Sigmoid colon (tissue), 7 donors: Measurements from ENCODE around the gene CDHR3. TPM values are rescaled to one million over a fixed set of nuclear protein-coding genes. Genes with fewer than 3 reads are reported as not detected.

Experiments
- DNase-seq: peaks from one replicate; pipeline ENCODE4 v3.0.0-alpha.2; 2019
- H3K27ac ChIP-seq, 4 donors: fragments of 200-600 bp; sonication (generic); one replicate each; pipeline ENCODE4 v1.5.1; 2016 to 2019; ENCODE audit warnings: mild to moderate bottlenecking in 1 of 4
- H3K27me3 ChIP-seq, 3 donors: fragments of 200-600 bp; sonication (generic); one replicate each; pipeline ENCODE4 v1.5.1; 2019; ENCODE audit warnings: mild to moderate bottlenecking in 1 of 3
- H3K36me3 ChIP-seq, 4 donors: fragments of 200-600 bp; sonication (generic); one replicate each; pipeline ENCODE4 v1.5.1; 2016 to 2019
- H3K4me1 ChIP-seq, 4 donors: fragments of 200-600 bp; sonication (generic); one replicate each; pipeline ENCODE4 v1.5.1; 2017 to 2019
- H3K4me3 ChIP-seq, 4 donors: fragments of 200-600 bp; sonication (generic); one replicate each; pipeline ENCODE4 v1.5.1; 2017 to 2019; ENCODE audit warnings: mild to moderate bottlenecking in 2 of 4, moderate library complexity in 1 of 4
- H3K9me3 ChIP-seq, 4 donors: fragments of 200-600 bp in 3 of 4; sonication (generic) in 3 of 4; one replicate each; pipeline versions ENCODE4 v1.5.1 to v1.6.1; 2013 to 2019
- CTCF ChIP-seq, 4 experiments: fragments of 450-650 bp in 3 of 4; fragments of 200-600 bp in 1 of 4; IDR thresholded peaks; one replicate each; pipeline ENCODE4 v1.5.1; 2016 to 2019; ENCODE audit warnings: antibody characterized with exemption in 4 of 4, mild to moderate bottlenecking in 3 of 4, moderate library complexity in 2 of 4
- EP300 ChIP-seq, 4 donors: sonication (generic); formaldehyde crosslinking; IDR thresholded peaks; one replicate each; pipeline ENCODE4 v1.6.1; 2017; ENCODE audit warnings: antibody characterized with exemption in 4 of 4
- POLR2A ChIP-seq, 2 donors: fragments of 450-650 bp; IDR thresholded peaks; one replicate each; pipeline ENCODE4 v1.6.1; 2016; ENCODE audit warnings: antibody characterized with exemption in 2 of 2, mild to moderate bottlenecking in 2 of 2, moderate library complexity in 2 of 2
- POLR2AphosphoS5 ChIP-seq, 4 donors: sonication (generic); formaldehyde crosslinking; IDR thresholded peaks; one replicate each; pipeline ENCODE4 v1.6.1; 2017; ENCODE audit warnings: antibody characterized with exemption in 4 of 4
- WGBS, 2 donors: extraction: QIAGEN DNeasy Blood & Tissue Kit; methylation state at CpG; one replicate each; pipeline ENCODE4 v1.1.7; 2013; 5-methylcytosine and 5-hydroxymethylcytosine counted together
- intact Hi-C: fragments of 100-400 bp; cut with DNase I; formaldehyde crosslinking; loops from one replicate; pipeline ENCODE4 v1.15.1; 2023
- polyA plus RNA-seq, 3 donors: library from polyadenylated mRNA; stranded (reverse); fragments of 200-250 nt; gene quantifications; one replicate each; pipeline ENCODE4 v1.2.3, GENCODE V29; 2013
- total RNA-seq, 4 donors: library from RNA; depleted of rRNA; stranded (reverse); fragments of >200 nt; gene quantifications; one replicate each; pipeline ENCODE4 v1.1.0, GENCODE V29; 2016
- donor health status: healthy with polysubstance abuse.
- donor health status: Bipolar disorder and iron deficiency.
- donor health status: healthy.

Gene CDHR3
- total and polyA plus RNA-seq, 7 donors, result 2.2 to 21.3 (median 3.7) TPM

GRCh38 chr7:106059556-106059955 lies 96.5 kb downstream of the CDHR3 start:
- intact Hi-C loops, result loop anchor here (10.0 kb wide), 1 partner anchor 365 kb away; no protein-coding TSS in a partner anchor

GRCh38 chr7:106060394-106060920 lies 97.4 kb downstream of the CDHR3 start:
- no peaks in the 10 kb centered on the region for H3K27me3 ChIP-seq
- WGBS, 2 donors, result 96% methylated on average over 7 of the region's 7 CpGs
- H3K9me3 ChIP-seq, result no peaks in the 10 kb centered on the region
- TF ChIP-seq EP300 (IDR thresholded peaks at IDR 0.05), result no peak
- no peak overlapping the region for H3K4me3 ChIP-seq
- peak overlapping the region in 3 of 4 donors; percentile 68 to 89 (median 72) for H3K27ac ChIP-seq
- no peak for DNase-seq
- H3K36me3 ChIP-seq, result no peaks in the 10 kb centered on the region
- peaks cover 0 to 83% (median 61%) of the 10 kb centered on the region in 4 donors for H3K4me1 ChIP-seq
- intact Hi-C loops, result loop anchor here (10.0 kb wide), 1 partner anchor 224 kb away; the partner anchor contains the start of gene NAMPT

More at GRCh38 chr7:106059556-106059955, 96.5 kb downstream of the CDHR3 start:
- Histone ChIP-seq H3K36me3 (no peaks in the 10 kb centered on the region), H3K4me1 (peaks cover 0 to 74% (median 52%) of the 10 kb centered on the region in 4 donors), H3K9me3 (no peaks in the 10 kb centered on the region), H3K27ac (peak overlapping the region in 3 of 4 donors; percentile 68 to 89 (median 72)), H3K4me3 (no peak overlapping the region), H3K27me3 (no peaks in the 10 kb centered on the region)
- 70 to 93% methylated on average over 2 of the region's 2 CpGs for WGBS, 2 donors
- TF ChIP-seq POLR2A (IDR thresholded peaks at IDR 0.05), result no peak
- no peak for TF ChIP-seq EP300 (IDR thresholded peaks at IDR 0.05)
- TF ChIP-seq POLR2AphosphoS5 (IDR thresholded peaks at IDR 0.05), result no peak
- TF ChIP-seq CTCF (IDR thresholded peaks at IDR 0.05), result no peak
- no peak for DNase-seq

- no peak for DNase-seq
- WGBS, 2 donors, result 82 to 94% methylated on average over 9 of the region's 9 CpGs
- no peaks in the 10 kb centered on the region for H3K9me3 ChIP-seq
- H3K36me3 ChIP-seq, result no peaks in the 10 kb centered on the region
- no peak for TF ChIP-seq POLR2AphosphoS5 (IDR thresholded peaks at IDR 0.05)
- no peak overlapping the region for H3K4me3 ChIP-seq
- peaks cover 0 to 92% (median 71%) of the 10 kb centered on the region in 4 donors for H3K4me1 ChIP-seq
- H3K27ac ChIP-seq, result peak overlapping the region in 2 of 4 donors; percentile 89 to 90
- H3K27me3 ChIP-seq, result no peaks in the 10 kb centered on the region
- intact Hi-C loops, result loop anchor here (10.0 kb wide), 1 partner anchor 223 kb away; the partner anchor contains the start of gene NAMPT
Measured at GRCh38 chr7:106061301-106061979, 98.4 kb downstream of the CDHR3 start.

- Histone ChIP-seq H3K4me1 (peaks cover 0 to 92% (median 75%) of the 10 kb centered on the region in 4 donors), H3K9me3 (no peaks in the 10 kb centered on the region), H3K27me3 (no peaks in the 10 kb centered on the region), H3K4me3 (no peak overlapping the region), H3K36me3 (no peaks in the 10 kb centered on the region), H3K27ac (peak overlapping the region in 2 of 4 donors; percentile 89 to 90)
- WGBS, 2 donors, result 93 to 96% methylated on average over 7 of the region's 7 CpGs
- no peak for DNase-seq
- intact Hi-C loops, result loop anchor here (10.0 kb wide), 1 partner anchor 223 kb away; the partner anchor contains the start of gene NAMPT
- no peak for TF ChIP-seq POLR2AphosphoS5 (IDR thresholded peaks at IDR 0.05)
- no peak for TF ChIP-seq POLR2A (IDR thresholded peaks at IDR 0.05)
- TF ChIP-seq EP300 (IDR thresholded peaks at IDR 0.05), result no peak
- TF ChIP-seq CTCF (IDR thresholded peaks at IDR 0.05), result no peak
Measured at GRCh38 chr7:106062006-106062405, 98.9 kb downstream of the CDHR3 start.

- TF ChIP-seq POLR2A (IDR thresholded peaks at IDR 0.05) (no peak), EP300 (IDR thresholded peaks at IDR 0.05) (no peak), CTCF (IDR thresholded peaks at IDR 0.05) (no peak)
- 43 to 50% methylated on average over 2 of the region's 2 CpGs for WGBS, 2 donors
Measured at GRCh38 chr7:106062521-106062931, 99.5 kb downstream of the CDHR3 start.

More at GRCh38 chr7:106062521-106062931, 99.5 kb downstream of the CDHR3 start:
- Histone ChIP-seq H3K27me3 (no peaks in the 10 kb centered on the region), H3K4me1 (peaks cover 0 to 92% (median 74%) of the 10 kb centered on the region in 4 donors), H3K36me3 (no peaks in the 10 kb centered on the region), H3K27ac (peak overlapping the region in 3 of 4 donors; percentile 88 to 90 (median 89)), H3K9me3 (no peaks in the 10 kb centered on the region), H3K4me3 (no peak overlapping the region)
- DNase-seq, result no peak
- intact Hi-C loops, result loop anchor here (10.0 kb wide), 1 partner anchor 222 kb away; the partner anchor contains the start of gene NAMPT
